ENCODE measurements around the gene FTSJ1.
"Not testable (repeated sequence)": the region's sequence is repeated elsewhere in the genome, so short reads cannot be mapped to it uniquely, and the experiment has no call there.

Gene FTSJ1, protein sequence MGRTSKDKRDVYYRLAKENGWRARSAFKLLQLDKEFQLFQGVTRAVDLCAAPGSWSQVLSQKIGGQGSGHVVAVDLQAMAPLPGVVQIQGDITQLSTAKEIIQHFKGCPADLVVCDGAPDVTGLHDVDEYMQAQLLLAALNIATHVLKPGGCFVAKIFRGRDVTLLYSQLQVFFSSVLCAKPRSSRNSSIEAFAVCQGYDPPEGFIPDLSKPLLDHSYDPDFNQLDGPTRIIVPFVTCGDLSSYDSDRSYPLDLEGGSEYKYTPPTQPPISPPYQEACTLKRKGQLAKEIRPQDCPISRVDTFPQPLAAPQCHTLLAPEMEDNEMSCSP

DNA sequence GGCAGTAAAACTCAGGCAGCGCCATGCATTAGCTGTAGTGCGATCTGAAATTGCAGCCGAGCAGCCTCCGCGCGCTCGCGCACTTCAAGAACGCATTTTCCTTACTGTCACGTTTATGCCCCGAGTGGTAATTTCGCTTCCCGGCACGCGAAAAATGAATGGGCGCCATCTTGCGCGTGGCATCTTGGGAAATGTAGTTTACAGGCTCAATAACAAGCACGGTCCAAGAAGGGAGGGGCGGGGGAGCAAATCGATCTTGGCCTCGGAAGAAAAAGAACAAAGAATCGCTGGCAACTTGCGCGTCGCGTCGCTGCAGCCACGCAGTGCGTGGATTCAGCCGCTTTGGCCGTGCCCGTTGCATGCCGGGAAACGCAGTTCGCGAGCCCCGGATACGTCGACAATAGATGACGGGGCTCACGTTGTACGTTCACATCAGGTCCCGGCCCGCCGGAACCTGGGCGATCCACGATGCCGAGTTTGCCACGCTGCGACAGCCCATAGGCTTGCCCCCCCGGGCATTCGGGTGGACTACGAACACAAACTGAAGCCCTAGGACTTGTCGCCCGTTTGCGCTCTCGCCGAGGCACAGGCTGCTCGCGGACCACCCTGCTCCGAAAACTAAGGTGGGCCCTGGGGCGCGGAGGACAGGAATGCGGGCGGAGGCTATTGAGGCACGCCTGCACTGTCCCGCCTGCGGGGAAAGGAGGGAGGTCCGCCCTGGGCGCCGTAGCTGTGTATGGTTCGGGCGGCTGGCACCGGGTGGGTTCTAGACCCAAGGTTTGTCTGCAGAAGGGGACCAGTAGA is at the start of gene FTSJ1:
Gene FTSJ1, plus strand, starts transcription at position 426 of the 804 bp plus-strand sequence. CDS start 1,849 bp downstream, outside the sequence.
- Histone ChIP-seq H3K4me3 (ENCODE audit: low read length) (peak within 1 kb of the TSS; percentile 52), H3K36me3 (ENCODE audit: control insufficient read depth, insufficient read depth, low read length) (no peaks in the 10 kb centered on the region), H3K27me3 (ENCODE audit: control insufficient read depth, insufficient read depth, low read length) (no peaks in the 10 kb centered on the region), H3K27ac (ENCODE audit: low read depth, low read length) (peak within 1 kb of the TSS; percentile 77), H3K9ac (ENCODE audit: low read length) (peak within 1 kb of the TSS; percentile 39), H3K4me1 (ENCODE audit: control insufficient read depth, insufficient read depth, low read length) (no peaks in the 10 kb centered on the region)

DNA sequence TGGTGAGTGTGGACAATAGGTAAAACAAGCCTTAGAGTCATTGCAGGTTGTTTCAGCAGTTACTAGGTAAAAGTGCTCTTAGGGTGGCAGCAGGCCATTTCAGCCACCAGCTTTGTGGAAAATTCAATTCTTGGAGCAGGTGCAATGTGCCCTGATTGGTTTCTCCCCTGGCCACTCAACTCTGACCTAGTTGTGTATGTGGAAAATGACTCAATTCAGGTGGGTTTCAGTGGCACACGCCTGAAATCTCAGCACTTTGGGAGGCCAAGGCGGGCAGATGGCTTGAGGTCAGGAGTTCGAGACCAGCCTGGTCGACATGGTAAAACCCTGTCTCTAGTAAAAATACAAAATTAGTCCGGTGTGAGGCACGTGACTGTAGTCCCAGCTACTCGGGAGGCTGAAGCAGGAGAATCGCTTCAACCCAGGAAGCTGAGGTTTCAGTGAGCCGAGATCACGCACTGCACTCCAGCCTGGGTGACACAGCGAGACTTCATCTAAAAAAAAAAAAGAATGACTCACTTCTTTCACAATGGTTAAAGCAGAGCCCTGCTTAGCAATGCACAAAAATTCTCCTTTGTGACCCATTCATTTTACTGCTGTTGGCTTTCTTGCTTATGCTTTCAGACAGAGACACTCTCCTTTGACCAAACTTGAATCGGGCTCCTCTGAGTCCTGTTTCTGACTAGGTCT is 48.8 kb upstream of the FTSJ1 start:
- H3K4me3 ChIP-seq (ENCODE audit: low read length); H3K36me3 ChIP-seq (ENCODE audit: control insufficient read depth, insufficient read depth, low read length); H3K27me3 ChIP-seq (ENCODE audit: control insufficient read depth, insufficient read depth, low read length); H3K4me1 ChIP-seq (ENCODE audit: control insufficient read depth, insufficient read depth, low read length); H3K9ac ChIP-seq (ENCODE audit: low read length); H3K27ac ChIP-seq (ENCODE audit: low read depth, low read length): not testable (repeated sequence)

DNA sequence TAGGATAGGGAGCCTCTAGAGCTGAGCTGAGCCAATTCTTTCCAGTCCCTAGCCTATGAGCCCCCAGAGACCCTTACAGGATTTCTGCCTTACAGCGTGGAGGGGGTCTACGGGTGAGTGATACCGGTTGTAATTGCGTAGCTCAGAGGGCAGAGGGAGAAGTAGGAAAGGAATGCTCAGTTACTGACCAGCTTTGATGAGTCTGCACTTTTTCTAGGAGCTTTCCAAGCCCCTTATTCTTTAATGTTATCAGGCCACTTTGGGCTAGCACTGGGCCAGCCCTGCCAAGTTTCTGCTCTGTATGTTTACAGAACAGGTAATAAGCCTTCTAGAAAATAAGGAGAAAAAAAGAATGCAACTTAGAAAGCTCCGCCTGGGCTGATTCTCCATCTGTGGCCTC is 46.4 kb upstream of the FTSJ1 start:
- not testable (repeated sequence) for H3K27ac ChIP-seq (ENCODE audit: low read depth, low read length); H3K27me3 ChIP-seq (ENCODE audit: control insufficient read depth, insufficient read depth, low read length); H3K36me3 ChIP-seq (ENCODE audit: control insufficient read depth, insufficient read depth, low read length); H3K4me1 ChIP-seq (ENCODE audit: control insufficient read depth, insufficient read depth, low read length); H3K9ac ChIP-seq (ENCODE audit: low read length); H3K4me3 ChIP-seq (ENCODE audit: low read length)

DNA sequence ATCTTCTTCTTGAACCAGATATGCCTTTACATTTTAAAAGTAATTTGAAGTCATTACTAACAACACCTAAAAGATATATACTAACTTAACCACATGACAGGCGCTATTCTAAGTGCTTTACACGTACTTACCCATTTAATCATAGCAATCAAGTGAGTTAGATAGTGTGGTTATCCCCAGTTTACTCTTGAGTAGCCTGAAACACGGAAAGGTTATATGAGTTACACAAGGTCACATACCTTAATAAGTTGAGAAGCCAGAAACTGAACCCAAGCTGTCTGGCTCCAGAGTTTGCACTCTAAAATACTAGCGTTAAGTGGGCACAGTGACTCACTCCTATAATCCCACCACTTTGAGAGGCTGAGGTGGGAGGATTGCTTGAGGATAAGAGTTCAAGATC is 45.8 kb upstream of the FTSJ1 start:
- H3K4me3 ChIP-seq (ENCODE audit: low read length); H3K27me3 ChIP-seq (ENCODE audit: control insufficient read depth, insufficient read depth, low read length); H3K4me1 ChIP-seq (ENCODE audit: control insufficient read depth, insufficient read depth, low read length); H3K9ac ChIP-seq (ENCODE audit: low read length); H3K27ac ChIP-seq (ENCODE audit: low read depth, low read length); H3K36me3 ChIP-seq (ENCODE audit: control insufficient read depth, insufficient read depth, low read length): not testable (repeated sequence)

DNA sequence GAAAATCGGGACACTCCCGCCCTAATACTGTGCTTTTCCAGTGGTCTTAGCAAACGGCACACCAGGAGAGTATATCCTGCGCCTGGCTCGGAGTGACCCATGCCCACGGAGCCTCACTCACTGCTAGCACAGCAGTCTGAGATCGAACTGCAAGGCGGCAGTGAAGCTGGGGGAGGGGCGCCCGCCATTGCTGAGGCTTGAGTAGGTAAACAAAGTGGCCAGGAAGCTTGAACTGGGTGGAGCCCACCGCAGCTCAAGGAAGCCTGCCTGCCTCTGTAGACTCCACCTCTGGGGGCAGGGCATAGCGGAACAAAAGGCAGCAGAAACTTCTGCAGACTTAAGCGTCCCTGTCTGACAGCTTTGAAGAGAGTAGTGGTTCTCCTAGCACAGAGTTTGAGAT is 42.3 kb upstream of the FTSJ1 start:
- H3K9ac ChIP-seq (ENCODE audit: low read length); H3K27me3 ChIP-seq (ENCODE audit: control insufficient read depth, insufficient read depth, low read length); H3K36me3 ChIP-seq (ENCODE audit: control insufficient read depth, insufficient read depth, low read length); H3K4me3 ChIP-seq (ENCODE audit: low read length); H3K27ac ChIP-seq (ENCODE audit: low read depth, low read length); H3K4me1 ChIP-seq (ENCODE audit: control insufficient read depth, insufficient read depth, low read length): not testable (repeated sequence)

DNA sequence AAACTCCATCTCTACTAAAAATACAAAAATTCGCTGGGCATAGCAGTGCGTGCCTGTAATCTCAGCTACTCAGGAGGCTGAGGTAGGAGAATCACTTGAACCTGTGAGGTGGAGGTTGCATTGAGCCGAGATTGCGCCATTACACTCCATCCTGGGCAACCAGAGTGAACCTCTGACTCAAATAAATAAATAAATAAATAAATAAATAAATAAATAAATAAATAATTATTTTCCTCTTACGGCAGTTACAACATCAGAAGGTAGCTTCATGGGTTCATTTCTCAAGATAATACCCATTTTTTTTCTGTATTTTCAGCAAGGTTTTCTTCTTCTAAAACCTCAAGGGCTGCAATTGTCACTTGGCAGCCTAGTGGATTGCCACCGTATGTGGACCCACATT is 28.8 kb upstream of the FTSJ1 start:
- not testable (repeated sequence) for H3K4me1 ChIP-seq (ENCODE audit: control insufficient read depth, insufficient read depth, low read length); H3K36me3 ChIP-seq (ENCODE audit: control insufficient read depth, insufficient read depth, low read length); H3K4me3 ChIP-seq (ENCODE audit: low read length); H3K27ac ChIP-seq (ENCODE audit: low read depth, low read length); H3K9ac ChIP-seq (ENCODE audit: low read length); H3K27me3 ChIP-seq (ENCODE audit: control insufficient read depth, insufficient read depth, low read length)

DNA sequence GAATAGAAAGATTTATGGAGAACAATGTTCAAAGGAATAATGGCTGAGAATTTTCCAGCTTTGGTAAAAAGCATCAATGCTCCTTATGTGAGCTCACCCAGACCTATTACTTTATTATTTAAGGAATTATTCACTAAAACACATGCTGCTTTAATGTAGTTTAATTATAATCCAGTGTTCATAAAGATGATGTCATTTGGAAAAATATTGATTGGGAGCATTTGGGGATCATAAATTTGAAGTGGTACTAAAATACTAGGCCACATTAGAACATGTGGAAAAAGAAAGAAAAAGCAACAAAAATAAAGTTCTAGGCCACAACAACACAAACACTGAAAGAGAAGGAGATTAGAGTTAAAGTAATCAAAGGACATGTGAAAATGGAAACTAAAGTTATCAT is 25.9 kb upstream of the FTSJ1 start:
- Histone ChIP-seq H3K27ac (ENCODE audit: low read depth, low read length) (no peak overlapping the region), H3K4me1 (ENCODE audit: control insufficient read depth, insufficient read depth, low read length) (no peaks in the 10 kb centered on the region), H3K9ac (ENCODE audit: low read length) (no peak overlapping the region), H3K27me3 (ENCODE audit: control insufficient read depth, insufficient read depth, low read length) (no peaks in the 10 kb centered on the region), H3K36me3 (ENCODE audit: control insufficient read depth, insufficient read depth, low read length) (no peaks in the 10 kb centered on the region), H3K4me3 (ENCODE audit: low read length) (no peak overlapping the region)

DNA sequence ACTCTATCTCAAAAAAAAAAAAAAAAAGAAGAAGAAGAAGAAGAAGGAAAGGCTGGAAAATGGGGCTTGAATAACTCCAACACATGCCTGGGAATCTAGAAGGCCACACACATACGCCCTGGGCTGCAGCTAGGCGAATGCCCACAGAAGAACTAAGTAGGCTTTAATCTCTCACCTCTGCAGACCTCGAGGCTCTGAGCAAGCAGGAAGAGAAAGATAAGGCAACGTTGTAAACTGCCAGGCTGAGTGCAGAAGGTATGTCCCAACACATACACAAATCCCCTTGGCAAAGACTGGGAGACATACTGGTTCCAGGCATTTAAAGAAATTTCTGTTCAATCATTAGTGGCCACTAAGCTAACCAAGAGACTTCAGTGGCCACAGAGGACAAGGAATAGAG is 24.3 kb upstream of the FTSJ1 start:
- Histone ChIP-seq H3K4me1 (ENCODE audit: control insufficient read depth, insufficient read depth, low read length) (no peaks in the 10 kb centered on the region), H3K4me3 (ENCODE audit: low read length) (no peak overlapping the region), H3K9ac (ENCODE audit: low read length) (no peak overlapping the region), H3K27ac (ENCODE audit: low read depth, low read length) (no peak overlapping the region), H3K36me3 (ENCODE audit: control insufficient read depth, insufficient read depth, low read length) (no peaks in the 10 kb centered on the region), H3K27me3 (ENCODE audit: control insufficient read depth, insufficient read depth, low read length) (no peaks in the 10 kb centered on the region)

DNA sequence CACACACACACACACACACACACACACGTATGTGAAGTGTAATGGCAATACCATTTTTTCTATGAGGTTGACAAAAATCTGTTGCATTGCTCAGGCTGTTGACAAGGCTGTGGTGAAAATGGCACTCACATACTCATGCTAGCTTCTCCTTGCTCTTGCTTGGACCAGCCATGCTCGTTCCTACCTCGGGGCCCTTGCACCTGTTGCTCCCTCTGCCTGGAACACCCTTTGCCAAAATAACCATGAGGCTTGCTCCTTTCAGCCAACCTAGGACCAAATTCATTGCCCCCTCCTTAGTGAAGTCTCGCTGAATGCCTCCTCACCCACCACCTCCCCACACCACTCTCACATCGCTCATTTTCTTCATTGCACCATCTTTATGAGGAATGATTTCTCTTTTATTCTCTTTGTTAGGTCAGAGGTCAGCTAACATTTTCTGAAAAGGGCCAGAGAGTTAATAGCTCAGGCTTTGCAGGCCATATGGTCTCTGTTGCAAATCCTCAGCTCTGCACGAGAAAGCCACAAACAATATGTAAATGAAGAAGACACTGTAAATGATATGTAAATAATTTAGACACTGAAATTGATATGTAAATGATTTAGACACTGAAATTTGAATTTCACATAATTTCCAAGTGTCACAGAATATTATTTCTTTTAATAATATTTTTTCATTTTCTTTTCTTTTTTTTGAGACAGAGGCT is 19.2 kb upstream of the FTSJ1 start:
- no peaks in the 10 kb centered on the region for H3K4me1 ChIP-seq (ENCODE audit: control insufficient read depth, insufficient read depth, low read length)
- no peak overlapping the region for H3K9ac ChIP-seq (ENCODE audit: low read length)
- no peaks in the 10 kb centered on the region for H3K27me3 ChIP-seq (ENCODE audit: control insufficient read depth, insufficient read depth, low read length)
- H3K36me3 ChIP-seq (ENCODE audit: control insufficient read depth, insufficient read depth, low read length) = no peaks in the 10 kb centered on the region
- H3K27ac ChIP-seq (ENCODE audit: low read depth, low read length) = no peak overlapping the region
- no peak overlapping the region for H3K4me3 ChIP-seq (ENCODE audit: low read length)

DNA sequence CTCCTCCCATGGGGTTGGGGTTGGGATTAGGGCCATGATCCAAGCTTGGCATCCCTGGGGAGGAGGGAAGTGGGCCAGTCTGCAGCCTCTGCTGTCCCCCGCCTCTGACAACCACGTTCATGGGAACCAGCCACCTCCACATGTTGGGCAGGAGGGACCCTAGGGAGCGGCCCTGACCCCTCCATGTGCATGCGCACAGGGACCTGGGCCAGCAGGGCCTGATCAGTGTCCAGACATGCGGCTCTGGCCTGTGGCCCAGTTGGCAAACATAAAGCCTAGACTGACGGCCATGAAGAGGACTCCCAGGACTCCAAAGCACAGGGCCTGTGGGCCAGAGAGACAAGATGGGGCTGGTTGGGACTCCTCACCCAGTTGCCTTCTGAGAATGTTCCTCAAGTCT is 17.3 kb upstream of the FTSJ1 start:
- no peaks in the 10 kb centered on the region for H3K4me1 ChIP-seq (ENCODE audit: control insufficient read depth, insufficient read depth, low read length)
- H3K27me3 ChIP-seq (ENCODE audit: control insufficient read depth, insufficient read depth, low read length) = no peaks in the 10 kb centered on the region
- H3K36me3 ChIP-seq (ENCODE audit: control insufficient read depth, insufficient read depth, low read length) = no peaks in the 10 kb centered on the region
- H3K4me3 ChIP-seq (ENCODE audit: low read length) = no peak overlapping the region
- no peak overlapping the region for H3K27ac ChIP-seq (ENCODE audit: low read depth, low read length)
- no peak overlapping the region for H3K9ac ChIP-seq (ENCODE audit: low read length)

DNA sequence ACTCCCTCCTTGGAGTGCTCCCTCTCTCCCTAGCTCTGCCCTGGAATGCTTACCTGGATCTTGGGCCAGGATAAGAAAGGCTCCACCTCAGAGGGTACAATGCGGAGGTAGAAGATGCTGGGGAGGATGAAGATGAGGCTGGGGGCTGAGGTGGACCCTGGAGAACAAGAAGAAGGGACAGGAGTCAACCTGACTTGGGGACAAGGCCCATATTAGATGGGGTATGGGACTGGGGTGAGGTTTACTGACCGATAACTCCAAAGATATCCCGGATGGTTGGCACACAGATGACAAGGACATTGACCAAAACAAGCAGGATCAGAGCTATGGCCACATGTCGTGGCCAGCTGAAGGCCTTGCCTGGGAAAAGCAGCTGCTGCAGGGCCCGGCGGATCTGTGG is 16.5 kb upstream of the FTSJ1 start:
- Histone ChIP-seq H3K4me1 (ENCODE audit: control insufficient read depth, insufficient read depth, low read length) (no peaks in the 10 kb centered on the region), H3K27me3 (ENCODE audit: control insufficient read depth, insufficient read depth, low read length) (no peaks in the 10 kb centered on the region), H3K36me3 (ENCODE audit: control insufficient read depth, insufficient read depth, low read length) (no peaks in the 10 kb centered on the region), H3K9ac (ENCODE audit: low read length) (no peak overlapping the region), H3K27ac (ENCODE audit: low read depth, low read length) (no peak overlapping the region), H3K4me3 (ENCODE audit: low read length) (no peak overlapping the region)

DNA sequence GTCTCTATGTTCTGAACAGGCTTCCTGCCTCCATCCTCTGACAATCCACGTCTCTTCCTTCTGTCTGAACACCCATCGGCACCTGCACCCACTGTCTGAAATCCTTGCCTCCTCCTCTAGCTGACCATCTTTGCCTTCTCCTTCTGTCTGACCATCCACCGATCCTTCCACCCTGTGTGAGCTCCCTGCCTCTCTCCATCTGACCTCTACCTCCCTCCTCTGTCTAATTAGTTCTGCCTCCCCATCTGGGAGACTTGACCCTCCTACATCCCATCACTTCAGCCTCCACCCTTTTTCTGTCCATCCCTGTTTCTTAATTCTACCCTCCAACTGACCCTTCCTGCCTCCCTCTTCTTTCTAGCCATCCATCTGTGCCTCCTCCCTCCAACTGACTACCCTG is 16.0 kb upstream of the FTSJ1 start:
- H3K4me1 ChIP-seq (ENCODE audit: control insufficient read depth, insufficient read depth, low read length) = no peaks in the 10 kb centered on the region
- H3K36me3 ChIP-seq (ENCODE audit: control insufficient read depth, insufficient read depth, low read length) = no peaks in the 10 kb centered on the region
- no peak overlapping the region for H3K4me3 ChIP-seq (ENCODE audit: low read length)
- no peaks in the 10 kb centered on the region for H3K27me3 ChIP-seq (ENCODE audit: control insufficient read depth, insufficient read depth, low read length)
- no peak overlapping the region for H3K27ac ChIP-seq (ENCODE audit: low read depth, low read length)
- H3K9ac ChIP-seq (ENCODE audit: low read length) = no peak overlapping the region
